Mesendoderm (in vitro differentiated cells): Measurements from ENCODE around the gene CTCFL.

Experiments
- DNase-seq: peaks from one replicate; pipeline ENCODE4 v3.0.0; 2013
- H2AK5ac ChIP-seq: 2 replicates; pipeline ENCODE4 v1.6.1; 2013; ENCODE audit warnings: low read length, inconsistent platforms
- H2BK120ac ChIP-seq: 2 replicates; pipeline ENCODE4 v1.6.1; 2013; ENCODE audit warnings: low read depth, mild to moderate bottlenecking, low read length, moderate library complexity, mixed read lengths
- H2BK15ac ChIP-seq: replicated peaks from 2 replicates; pipeline ENCODE4 v1.6.1; 2013; ENCODE audit warnings: low read depth, mild to moderate bottlenecking, moderate library complexity
- H2BK5ac ChIP-seq: 2 replicates; pipeline ENCODE4 v1.6.1; 2013; ENCODE audit warnings: low read length, inconsistent platforms
- H3K18ac ChIP-seq: 2 replicates; pipeline ENCODE4 v1.6.1; 2013; ENCODE audit warnings: mild to moderate bottlenecking, low read length, mixed read lengths
- H3K23ac ChIP-seq: one replicate; pipeline ENCODE4 v1.6.1; 2013; ENCODE audit warnings: low read length
- H3K27ac ChIP-seq: 2 replicates; pipeline ENCODE4 v1.5.1; 2013; ENCODE audit warnings: low read depth, mild to moderate bottlenecking, inconsistent platforms, low read length, moderate library complexity
- H3K27me3 ChIP-seq: 2 replicates; pipeline ENCODE4 v1.6.1; 2013; ENCODE audit warnings: low read length, control low read depth, mild to moderate bottlenecking, inconsistent platforms; ENCODE audit not compliant: insufficient read depth, poor library complexity
- H3K36me3 ChIP-seq: 2 replicates; pipeline ENCODE4 v1.6.1; 2013; ENCODE audit warnings: low read length, inconsistent platforms; ENCODE audit not compliant: control insufficient read depth, insufficient read depth
- H3K4ac ChIP-seq: one replicate; pipeline ENCODE4 v1.6.1; 2013; ENCODE audit warnings: low read depth, mild to moderate bottlenecking, low read length, moderate library complexity
- H3K4me1 ChIP-seq: 2 replicates; pipeline ENCODE4 v1.6.1; 2013; ENCODE audit warnings: low read depth, low read length, inconsistent platforms; ENCODE audit not compliant: control insufficient read depth
- H3K4me2 ChIP-seq: 2 replicates; pipeline ENCODE4 v1.6.1; 2013; ENCODE audit warnings: low read length
- H3K4me3 ChIP-seq: 2 replicates; pipeline ENCODE4 v1.5.1; 2013; ENCODE audit warnings: mild to moderate bottlenecking, low read length
- H3K56ac ChIP-seq: one replicate; pipeline ENCODE4 v1.6.1; 2013; ENCODE audit warnings: low read length
- H3K79me1 ChIP-seq: 2 replicates; pipeline ENCODE4 v1.6.1; 2013; ENCODE audit warnings: low read length, inconsistent platforms
- H3K79me2 ChIP-seq: 2 replicates; pipeline ENCODE4 v1.6.1; 2013; ENCODE audit warnings: mild to moderate bottlenecking, low read length; ENCODE audit not compliant: control insufficient read depth, insufficient read depth
- H3K9ac ChIP-seq: 2 replicates; pipeline ENCODE4 v1.6.1; 2013; ENCODE audit warnings: low read length, inconsistent platforms
- H4K5ac ChIP-seq: one replicate; pipeline ENCODE4 v1.6.1; 2013; ENCODE audit warnings: low read length
- H4K8ac ChIP-seq: one replicate; pipeline ENCODE4 v1.6.1; 2013; ENCODE audit warnings: low read depth, mild to moderate bottlenecking, control low read depth, low read length, moderate library complexity
- WGBS: extraction: QIAGEN DNeasy Blood & Tissue Kit; methylation state at CpG from one replicate; pipeline ENCODE4 v1.1.7; 2013; ENCODE audit warnings: low lambda C conversion rate, missing lambda C conversion rate; ENCODE audit not compliant: insufficient coverage; ENCODE audit errors: extremely low coverage; 5-methylcytosine and 5-hydroxymethylcytosine counted together

Gene CTCFL

GRCh38 chr20:57570145-57570850 is 45.4 kb upstream of the CTCFL start:
- Histone ChIP-seq H3K23ac (no peak overlapping the region), H3K18ac (no peak overlapping the region)
- no CpG with 5 or more reads among the region's 20 CpGs for WGBS

GRCh38 chr20:57568960-57569359 is 44.0 kb upstream of the CTCFL start:
- no peak overlapping the region for H4K8ac ChIP-seq
- no peak for DNase-seq
- H3K9ac ChIP-seq = no peak overlapping the region
- H2BK120ac ChIP-seq = no peak overlapping the region
- H3K27ac ChIP-seq = no peak overlapping the region
- no peaks in the 10 kb centered on the region for H3K4me1 ChIP-seq
- H3K27me3 ChIP-seq = no peaks in the 10 kb centered on the region
- no peak overlapping the region for H3K23ac ChIP-seq
- H3K4me3 ChIP-seq = no peak overlapping the region
- H3K36me3 ChIP-seq = no peaks in the 10 kb centered on the region
- H3K4ac ChIP-seq = no peak overlapping the region
- H2BK15ac ChIP-seq = no peak overlapping the region
- H3K4me2 ChIP-seq = no peak overlapping the region
- no peaks in the 10 kb centered on the region for H3K79me1 ChIP-seq
- no peak overlapping the region for H4K5ac ChIP-seq
- H3K18ac ChIP-seq = no peak overlapping the region
- H3K79me2 ChIP-seq = no peaks in the 10 kb centered on the region
- no peak overlapping the region for H2AK5ac ChIP-seq
- no peak overlapping the region for H3K56ac ChIP-seq
- WGBS = no CpG with 5 or more reads among the region's 12 CpGs
- H2BK5ac ChIP-seq = no peak overlapping the region

More at GRCh38 chr20:57570145-57570850, 45.4 kb upstream of the CTCFL start:
- Histone ChIP-seq H4K8ac (no peak overlapping the region), H3K9ac (no peak overlapping the region), H2BK15ac (no peak overlapping the region), H3K4me3 (no peak overlapping the region), H3K27me3 (no peaks in the 10 kb centered on the region), H3K4ac (no peak overlapping the region), H3K4me1 (no peaks in the 10 kb centered on the region), H2BK120ac (no peak overlapping the region), H4K5ac (no peak overlapping the region), H3K56ac (no peak overlapping the region), H3K79me1 (no peaks in the 10 kb centered on the region), H2AK5ac (no peak overlapping the region), H3K4me2 (no peak overlapping the region), H3K27ac (no peak overlapping the region), H3K36me3 (no peaks in the 10 kb centered on the region), H3K79me2 (no peaks in the 10 kb centered on the region), H2BK5ac (no peak overlapping the region)
- DNase-seq = no peak

- no peak overlapping the region for H3K4ac ChIP-seq
- no peak for DNase-seq
- H2BK120ac ChIP-seq = no peak overlapping the region
- no peak overlapping the region for H3K56ac ChIP-seq
- no peak overlapping the region for H3K23ac ChIP-seq
- H3K27ac ChIP-seq = no peak overlapping the region
- no peak overlapping the region for H2AK5ac ChIP-seq
- no peak overlapping the region for H3K4me2 ChIP-seq
- H3K36me3 ChIP-seq = no peaks in the 10 kb centered on the region
- no peaks in the 10 kb centered on the region for H3K4me1 ChIP-seq
- H3K79me1 ChIP-seq = no peaks in the 10 kb centered on the region
- no peaks in the 10 kb centered on the region for H3K79me2 ChIP-seq
- no CpG with 5 or more reads among the region's 13 CpGs for WGBS
- H2BK15ac ChIP-seq = no peak overlapping the region
- H3K9ac ChIP-seq = no peak overlapping the region
- no peak overlapping the region for H2BK5ac ChIP-seq
- H4K5ac ChIP-seq = no peak overlapping the region
- no peak overlapping the region for H3K18ac ChIP-seq
- no peak overlapping the region for H4K8ac ChIP-seq
- no peak overlapping the region for H3K4me3 ChIP-seq
- H3K27me3 ChIP-seq = no peaks in the 10 kb centered on the region
These were observed 43.4 kb upstream of the CTCFL start for GRCh38 chr20:57568088-57568896.

- H2BK5ac ChIP-seq = no peak overlapping the region
- H2AK5ac ChIP-seq = no peak overlapping the region
- H3K56ac ChIP-seq = no peak overlapping the region
- no peak overlapping the region for H3K27ac ChIP-seq
- no peak overlapping the region for H4K8ac ChIP-seq
- no peak overlapping the region for H3K4me3 ChIP-seq
- no peaks in the 10 kb centered on the region for H3K36me3 ChIP-seq
- no peak overlapping the region for H4K5ac ChIP-seq
- H2BK120ac ChIP-seq = no peak overlapping the region
- H3K9ac ChIP-seq = no peak overlapping the region
- H2BK15ac ChIP-seq = no peak overlapping the region
- DNase-seq = no peak
- H3K4ac ChIP-seq = no peak overlapping the region
- H3K18ac ChIP-seq = no peak overlapping the region
- H3K27me3 ChIP-seq = no peaks in the 10 kb centered on the region
- no peaks in the 10 kb centered on the region for H3K79me1 ChIP-seq
- H3K4me1 ChIP-seq = no peaks in the 10 kb centered on the region
- H3K23ac ChIP-seq = no peak overlapping the region
- H3K4me2 ChIP-seq = no peak overlapping the region
- H3K79me2 ChIP-seq = no peaks in the 10 kb centered on the region
- no CpG with 5 or more reads among the region's 9 CpGs for WGBS
These were observed 42.6 kb upstream of the CTCFL start for GRCh38 chr20:57567471-57568079.

- Histone ChIP-seq H2BK15ac (no peak overlapping the region), H2AK5ac (no peak overlapping the region), H2BK120ac (no peak overlapping the region), H3K79me2 (no peaks in the 10 kb centered on the region), H3K18ac (no peak overlapping the region), H3K4me3 (no peak overlapping the region), H3K4me1 (no peaks in the 10 kb centered on the region), H3K4me2 (no peak overlapping the region), H3K56ac (no peak overlapping the region), H4K8ac (no peak overlapping the region), H3K27ac (no peak overlapping the region), H3K23ac (no peak overlapping the region), H3K4ac (no peak overlapping the region), H2BK5ac (no peak overlapping the region), H3K27me3 (no peaks in the 10 kb centered on the region), H3K9ac (no peak overlapping the region), H3K36me3 (no peaks in the 10 kb centered on the region), H3K79me1 (no peaks in the 10 kb centered on the region), H4K5ac (no peak overlapping the region)
- no CpG with 5 or more reads among the region's 10 CpGs for WGBS
- DNase-seq = no peak
These were observed 42.0 kb upstream of the CTCFL start for GRCh38 chr20:57566803-57567459.
